GM21529 (cell line): Measurements from ENCODE around the gene CMKLR1.
A peak's percentile ranks its signal among the peaks of the same experiment; 100 is the strongest.

Experiments used
- ATAC-seq: cut with Tn5 transposase; IDR thresholded peaks from one replicate; pipeline ENCODE4 v1.9.1; 2021; ENCODE audit not compliant: unreplicated experiment

The CMKLR1 gene

GRCh38 chr12:108337235-108338223 lies 1.6 kb downstream of the CMKLR1 start:
- ATAC-seq = no peak

DNA sequence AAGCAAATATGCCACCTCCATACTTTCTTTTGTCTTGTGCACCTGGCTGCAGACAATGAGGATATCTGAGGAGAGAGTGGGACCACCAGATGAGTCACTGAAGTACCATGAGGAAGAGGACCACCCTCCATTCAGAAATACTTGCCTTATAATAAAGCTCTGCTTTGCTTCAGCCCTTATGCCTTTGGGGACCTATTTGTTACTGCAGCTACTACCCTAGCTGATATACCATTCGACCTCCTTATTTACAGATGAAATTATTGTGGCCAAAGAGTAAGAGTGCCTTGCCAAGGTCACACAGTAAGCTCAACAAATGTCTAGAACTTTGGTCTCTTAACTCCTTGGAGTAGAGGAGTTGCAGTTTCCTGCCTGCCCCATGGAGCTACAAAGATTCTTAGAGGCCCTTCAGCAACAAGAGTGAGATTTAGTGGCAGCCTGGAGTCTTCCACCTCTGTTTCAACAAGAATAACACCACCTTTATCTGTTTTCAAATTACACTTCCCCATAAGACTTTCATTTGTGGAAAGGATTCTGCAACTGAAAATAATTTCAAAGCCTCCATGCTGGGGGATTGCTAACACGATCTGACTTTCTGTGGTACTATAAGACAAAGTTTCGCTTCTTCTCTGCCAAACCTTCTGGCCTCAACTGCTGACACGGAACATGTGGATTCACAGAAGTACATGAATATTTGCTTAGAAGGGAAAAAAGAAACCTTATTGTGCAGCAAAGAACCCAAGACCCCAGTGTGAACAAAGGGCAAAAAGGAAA lies 3.6 kb downstream of the CMKLR1 start:
- ATAC-seq = peak; percentile 64

GRCh38 chr12:108333898-108334699 lies 5.0 kb downstream of the CMKLR1 start:
- peak; percentile 49 for ATAC-seq

DNA sequence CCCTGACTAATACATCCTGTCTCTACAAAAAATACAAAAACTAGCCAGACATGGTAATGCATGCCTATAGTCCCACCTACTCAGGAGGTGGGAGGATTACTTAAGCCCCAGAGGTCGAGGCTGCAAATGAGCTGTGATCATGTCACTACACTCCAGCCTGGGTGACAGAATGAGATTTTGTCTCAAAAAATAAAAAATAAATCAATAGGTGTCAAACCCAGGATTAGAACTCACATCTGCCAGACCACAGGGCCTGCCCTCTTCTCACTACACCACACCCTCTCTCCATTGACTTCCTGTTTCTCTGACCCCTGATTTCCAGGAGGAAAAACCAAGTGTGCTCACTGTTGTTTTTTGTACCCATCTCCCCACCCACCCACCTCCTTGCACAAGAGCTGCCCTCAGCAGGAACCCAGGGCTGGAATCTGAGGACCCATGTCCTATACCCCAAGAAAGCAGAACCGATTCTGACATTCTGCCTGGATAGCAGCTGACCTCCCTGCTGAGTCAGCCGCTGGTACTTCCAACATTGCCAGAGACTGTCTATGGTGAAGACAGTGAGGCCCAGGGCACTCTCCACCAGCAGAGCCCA lies 6.2 kb downstream of the CMKLR1 start:
- peak; percentile 25 for ATAC-seq

DNA sequence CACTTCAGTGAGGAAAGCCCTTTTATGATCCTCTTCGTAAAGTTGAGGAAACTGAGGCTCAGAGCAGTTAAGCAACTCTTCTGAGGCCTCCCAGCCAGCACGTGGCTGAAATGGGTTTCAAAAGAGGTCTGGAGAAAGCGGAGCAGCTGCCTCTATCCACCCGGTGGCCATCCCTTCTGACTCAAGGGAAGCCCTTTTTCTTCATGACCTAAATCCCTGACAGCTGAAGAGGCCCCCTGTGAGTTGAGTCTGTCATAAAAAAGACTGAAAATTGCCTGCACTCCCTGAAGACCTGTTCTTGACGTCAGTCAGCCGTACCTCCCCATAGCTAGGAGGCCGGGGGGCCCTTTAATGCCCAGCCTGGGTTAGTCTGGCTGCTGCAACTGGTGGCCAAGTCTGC lies 10.7 kb downstream of the CMKLR1 start:
- no peak for ATAC-seq

- ATAC-seq = no peak
Observed at GRCh38 chr12:108327621-108328344, 11.3 kb downstream of the CMKLR1 start.

GRCh38 chr12:108326254-108326750 lies 12.8 kb downstream of the CMKLR1 start:
- ATAC-seq = no peak

GRCh38 chr12:108325549-108325948 lies 13.6 kb downstream of the CMKLR1 start:
- ATAC-seq = no peak

GRCh38 chr12:108325018-108325358 lies 14.1 kb downstream of the CMKLR1 start:
- no peak for ATAC-seq

DNA sequence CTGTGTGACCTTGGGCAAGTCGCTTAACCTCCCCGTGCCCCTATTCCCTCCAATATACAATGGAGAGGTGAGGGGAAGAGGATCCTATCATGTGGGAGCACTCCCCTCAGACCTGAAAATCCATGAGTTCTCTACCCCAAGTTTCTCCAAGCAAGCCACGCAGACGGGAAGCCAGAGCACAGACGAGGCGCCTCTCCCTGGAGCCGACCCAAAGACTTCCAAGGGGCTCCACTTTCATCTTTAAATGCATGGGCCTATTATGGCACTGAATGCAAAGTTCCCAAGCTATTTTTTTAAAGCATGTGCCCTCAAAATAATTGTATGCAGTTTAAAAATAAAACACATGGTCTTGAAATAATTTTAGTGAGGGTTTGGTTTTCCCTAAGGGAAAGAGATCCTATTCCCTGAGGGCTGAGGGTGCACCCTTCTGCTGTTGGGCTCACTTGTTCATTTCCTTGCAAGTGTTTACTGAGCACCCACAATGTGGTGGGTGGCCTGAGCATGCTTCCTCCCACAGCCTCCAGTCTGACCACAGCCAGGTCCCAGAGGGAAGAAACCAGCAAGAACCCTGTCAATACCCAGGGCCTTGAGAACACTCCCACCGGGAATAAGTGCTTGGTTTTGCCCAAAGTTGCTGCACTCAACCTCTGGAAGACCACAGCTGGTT lies 14.6 kb downstream of the CMKLR1 start:
- no peak for ATAC-seq

DNA sequence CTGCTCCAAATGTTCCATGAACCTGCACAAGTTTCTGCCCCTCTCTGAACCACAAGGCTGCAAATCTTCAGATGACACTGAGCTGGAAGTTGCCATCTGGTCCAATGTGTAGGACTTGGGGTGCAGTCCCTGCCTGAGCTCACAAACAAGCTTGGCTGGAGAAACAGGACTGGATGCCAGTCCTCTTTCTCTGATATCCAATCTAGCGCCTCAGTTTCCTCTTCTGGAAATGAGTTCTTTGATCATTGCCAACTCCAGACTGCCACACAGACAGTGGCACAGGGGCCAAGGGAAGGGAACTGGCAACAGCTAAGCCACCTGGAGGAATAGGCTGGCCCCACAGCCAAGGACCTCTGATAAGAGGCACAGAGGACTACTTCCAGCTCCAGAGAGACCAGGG lies 15.5 kb downstream of the CMKLR1 start:
- ATAC-seq = no peak

- ATAC-seq = no peak
Observed at GRCh38 chr12:108322998-108323397, 16.1 kb downstream of the CMKLR1 start.

GRCh38 chr12:108321688-108322087 lies 17.4 kb downstream of the CMKLR1 start:
- no peak for ATAC-seq

GRCh38 chr12:108320507-108321293 lies 18.4 kb downstream of the CMKLR1 start:
- ATAC-seq = peak; percentile 75

GRCh38 chr12:108319277-108320234 lies 19.6 kb downstream of the CMKLR1 start:
- ATAC-seq = no peak

GRCh38 chr12:108318472-108319275 lies 20.4 kb downstream of the CMKLR1 start:
- no peak for ATAC-seq
